ENCODE measurements around the gene CHTF18. TPM values are rescaled to one million over a fixed set of nuclear protein-coding genes. Genes with fewer than 3 reads are reported as not detected.
A peak's percentile ranks its signal among the peaks of the same experiment; 100 is the strongest.

Gene CHTF18
- total RNA-seq, 2 donors from 2014 or later = 21.1 to 22.4 TPM

GRCh38 chr16:764184-764750, 24.2 kb upstream of the CHTF18 start:
- Mint-ChIP-seq H3K4me1 (no peaks in the 10 kb centered on the region), H3K27me3 (no peaks in the 10 kb centered on the region), H3K36me3 (ENCODE audit: low read depth) (no peaks in the 10 kb centered on the region), H3K27ac (no peak overlapping the region), H3K4me3 (no peak overlapping the region)
- H3K9me3 ChIP-seq (ENCODE audit: control insufficient read depth, low read length, poor library complexity, severe bottlenecking) = no peaks in the 10 kb centered on the region
- ATAC-seq = no peak
- DNase-seq = no peak

GRCh38 chr16:764848-765487, 23.5 kb upstream of the CHTF18 start:
- H3K9me3 ChIP-seq (ENCODE audit: control insufficient read depth, low read length, poor library complexity, severe bottlenecking) = no peaks in the 10 kb centered on the region
- no peaks in the 10 kb centered on the region for H3K27me3 Mint-ChIP-seq
- DNase-seq (no peak), ATAC-seq (no peak)
- H3K4me1 Mint-ChIP-seq = no peaks in the 10 kb centered on the region
- H3K36me3 Mint-ChIP-seq (ENCODE audit: low read depth) = no peaks in the 10 kb centered on the region
- H3K27ac Mint-ChIP-seq = no peak overlapping the region
- no peak overlapping the region for H3K4me3 Mint-ChIP-seq

- H3K4me1 Mint-ChIP-seq = no peaks in the 10 kb centered on the region
- H3K36me3 Mint-ChIP-seq (ENCODE audit: low read depth) = no peaks in the 10 kb centered on the region
- no peak overlapping the region for H3K4me3 Mint-ChIP-seq
- no peak for ATAC-seq
- no peaks in the 10 kb centered on the region for H3K9me3 ChIP-seq (ENCODE audit: control insufficient read depth, low read length, poor library complexity, severe bottlenecking)
- no peaks in the 10 kb centered on the region for H3K27me3 Mint-ChIP-seq
- no peak for DNase-seq
- no peak overlapping the region for H3K27ac Mint-ChIP-seq
These were observed 22.9 kb upstream of the CHTF18 start for GRCh38 chr16:765488-765865.

GRCh38 chr16:766008-766819, 22.2 kb upstream of the CHTF18 start:
- Mint-ChIP-seq H3K4me1 (no peaks in the 10 kb centered on the region), H3K4me3 (no peak overlapping the region), H3K27ac (no peak overlapping the region), H3K27me3 (peaks cover 3% of the 10 kb centered on the region), H3K36me3 (ENCODE audit: low read depth) (no peaks in the 10 kb centered on the region)
- DNase-seq (no peak), ATAC-seq (no peak)
- H3K9me3 ChIP-seq (ENCODE audit: control insufficient read depth, low read length, poor library complexity, severe bottlenecking) = no peaks in the 10 kb centered on the region

GRCh38 chr16:766820-767640, 21.4 kb upstream of the CHTF18 start:
- H3K27me3 Mint-ChIP-seq = peaks cover 7% of the 10 kb centered on the region
- peak in 1 of 3 donors; percentile 12 for DNase-seq
- no peaks in the 10 kb centered on the region for H3K36me3 Mint-ChIP-seq (ENCODE audit: low read depth)
- no peak overlapping the region for H3K27ac Mint-ChIP-seq
- no peaks in the 10 kb centered on the region for H3K4me1 Mint-ChIP-seq
- no peak for ATAC-seq
- no peak overlapping the region for H3K4me3 Mint-ChIP-seq
- H3K9me3 ChIP-seq (ENCODE audit: control insufficient read depth, low read length, poor library complexity, severe bottlenecking) = no peaks in the 10 kb centered on the region

- no peaks in the 10 kb centered on the region for H3K36me3 Mint-ChIP-seq (ENCODE audit: low read depth)
- no peaks in the 10 kb centered on the region for H3K4me1 Mint-ChIP-seq
- DNase-seq (no peak), ATAC-seq (no peak)
- no peaks in the 10 kb centered on the region for H3K9me3 ChIP-seq (ENCODE audit: control insufficient read depth, low read length, poor library complexity, severe bottlenecking)
- no peak overlapping the region for H3K27ac Mint-ChIP-seq
- no peak overlapping the region for H3K4me3 Mint-ChIP-seq
- peaks cover 7% of the 10 kb centered on the region for H3K27me3 Mint-ChIP-seq
These were observed 20.6 kb upstream of the CHTF18 start for GRCh38 chr16:767743-768235.

GRCh38 chr16:768428-768827, 20.0 kb upstream of the CHTF18 start:
- H3K27me3 Mint-ChIP-seq = peaks cover 7% of the 10 kb centered on the region
- no peaks in the 10 kb centered on the region for H3K9me3 ChIP-seq (ENCODE audit: control insufficient read depth, low read length, poor library complexity, severe bottlenecking)
- H3K4me1 Mint-ChIP-seq = no peaks in the 10 kb centered on the region
- no peak for DNase-seq
- no peak for ATAC-seq
- H3K36me3 Mint-ChIP-seq (ENCODE audit: low read depth) = no peaks in the 10 kb centered on the region
- H3K4me3 Mint-ChIP-seq = no peak overlapping the region
- no peak overlapping the region for H3K27ac Mint-ChIP-seq

GRCh38 chr16:769184-769784, 19.1 kb upstream of the CHTF18 start:
- no peak overlapping the region for H3K27ac Mint-ChIP-seq
- no peaks in the 10 kb centered on the region for H3K9me3 ChIP-seq (ENCODE audit: control insufficient read depth, low read length, poor library complexity, severe bottlenecking)

GRCh38 chr16:769934-770333, 18.5 kb upstream of the CHTF18 start:
- no peak overlapping the region for H3K27ac Mint-ChIP-seq
- no peaks in the 10 kb centered on the region for H3K36me3 Mint-ChIP-seq (ENCODE audit: low read depth)
- no peaks in the 10 kb centered on the region for H3K4me1 Mint-ChIP-seq
- DNase-seq (peak in 1 of 3 donors; percentile 11), ATAC-seq (no peak)
- peaks cover 7% of the 10 kb centered on the region for H3K27me3 Mint-ChIP-seq
- H3K9me3 ChIP-seq (ENCODE audit: control insufficient read depth, low read length, poor library complexity, severe bottlenecking) = no peaks in the 10 kb centered on the region
- no peak overlapping the region for H3K4me3 Mint-ChIP-seq

More at GRCh38 chr16:769184-769784, 19.1 kb upstream of the CHTF18 start:
- no peak for DNase-seq
- Mint-ChIP-seq H3K4me3 (no peak overlapping the region), H3K27me3 (peaks cover 7% of the 10 kb centered on the region), H3K36me3 (ENCODE audit: low read depth) (no peaks in the 10 kb centered on the region), H3K4me1 (no peaks in the 10 kb centered on the region)
- no peak for ATAC-seq

- Mint-ChIP-seq H3K4me1 (no peaks in the 10 kb centered on the region), H3K27ac (no peak overlapping the region), H3K4me3 (no peak overlapping the region), H3K27me3 (peaks cover 7% of the 10 kb centered on the region), H3K36me3 (ENCODE audit: low read depth) (no peaks in the 10 kb centered on the region)
- ATAC-seq (no peak), DNase-seq (no peak)
- H3K9me3 ChIP-seq (ENCODE audit: control insufficient read depth, low read length, poor library complexity, severe bottlenecking) = no peaks in the 10 kb centered on the region
These were observed 18.0 kb upstream of the CHTF18 start for GRCh38 chr16:770411-770810.

- H3K9me3 ChIP-seq (ENCODE audit: control insufficient read depth, low read length, poor library complexity, severe bottlenecking) = no peaks in the 10 kb centered on the region
- H3K27me3 Mint-ChIP-seq = peaks cover 7% of the 10 kb centered on the region
These were observed 15.5 kb upstream of the CHTF18 start for GRCh38 chr16:772959-773358.

GRCh38 chr16:774086-775001, 14.1 kb upstream of the CHTF18 start:
- Mint-ChIP-seq H3K27me3 (peaks cover 7% of the 10 kb centered on the region), H3K36me3 (ENCODE audit: low read depth) (no peaks in the 10 kb centered on the region), H3K4me3 (no peak overlapping the region), H3K4me1 (peaks cover 2% of the 10 kb centered on the region), H3K27ac (no peak overlapping the region)
- no peaks in the 10 kb centered on the region for H3K9me3 ChIP-seq (ENCODE audit: control insufficient read depth, low read length, poor library complexity, severe bottlenecking)
- no peak for ATAC-seq
- no peak for DNase-seq

More at GRCh38 chr16:772959-773358, 15.5 kb upstream of the CHTF18 start:
- no peak overlapping the region for H3K27ac Mint-ChIP-seq
- H3K4me3 Mint-ChIP-seq = no peak overlapping the region
- DNase-seq (no peak), ATAC-seq (no peak)
- peaks cover 2% of the 10 kb centered on the region for H3K4me1 Mint-ChIP-seq
- no peaks in the 10 kb centered on the region for H3K36me3 Mint-ChIP-seq (ENCODE audit: low read depth)

All from T-helper 17 cell (primary cell).